Panc1 (cell line): ENCODE measurements around the gene SPACA7. TPM values are rescaled to one million over a fixed set of nuclear protein-coding genes. Genes with fewer than 3 reads are reported as not detected.

Experiments used
- ATAC-seq: fragments of 200-7000 bp; cut with Tn5 transposase; 2 replicates; pipeline ENCODE4 v1.9.1; 2020; ENCODE audit warnings: mild to moderate bottlenecking, moderate library complexity
- BruUV-seq: library from RNA; stranded (reverse); fragments of 400-500 nt; replicated peaks from 2 replicates; lab custom pipeline; 2021; lab: Mats Ljungman, UMichigan
- CTCF ChIA-PET: fragments of 300-600 bp; sonication (Branson Sonifier 250); formaldehyde crosslinking; loops from one replicate; lab custom pipeline; 2022; ENCODE audit warnings: antibody characterized with exemption; lab: Charles Lee
- POLR2A ChIA-PET: fragments of 300-600 bp; sonication (Branson Sonifier 250); formaldehyde crosslinking; loops from one replicate; lab custom pipeline; 2022; ENCODE audit warnings: antibody characterized with exemption; lab: Charles Lee
- DNase-seq: peaks from one replicate; pipeline ENCODE4 v3.0.0-alpha.2; 2010; ENCODE audit warnings: low read depth, low spot score
- H3K27ac ChIP-seq: 2 replicates; pipeline ENCODE4 v1.5.1; 2011; ENCODE audit warnings: mild to moderate bottlenecking, low read length, inconsistent platforms
- H3K27me3 ChIP-seq: fragments of 200-500 bp; sonication (Bioruptor generic); 2 replicates; pipeline ENCODE4 v1.6.0; 2014; ENCODE audit warnings: low read length, inconsistent platforms; ENCODE audit not compliant: control insufficient read depth, insufficient read depth
- H3K36me3 ChIP-seq: fragments of 200-500 bp; sonication (Bioruptor generic); 2 replicates; pipeline ENCODE4 v1.5.1; 2014; ENCODE audit warnings: inconsistent platforms, mild to moderate bottlenecking, low read length, moderate library complexity; ENCODE audit not compliant: control insufficient read depth, insufficient read depth
- H3K4me1 ChIP-seq: 2 replicates; pipeline ENCODE4 v1.5.1; 2011; ENCODE audit warnings: inconsistent platforms, mild to moderate bottlenecking, low read length, moderate library complexity; ENCODE audit not compliant: control insufficient read depth, insufficient read depth
- H3K4me3 ChIP-seq, 2 experiments: 2 replicates each; pipeline ENCODE4 v1.5.1; 2011 to 2012; ENCODE audit warnings: low read depth in 2 of 2, low read length in 2 of 2, mild to moderate bottlenecking in 2 of 2, inconsistent platforms in 1 of 2, moderate library complexity in 1 of 2
- H3K9me3 ChIP-seq: fragments of 200-500 bp; sonication (Bioruptor generic); 2 replicates; pipeline ENCODE4 v1.5.1; 2014; ENCODE audit warnings: low read depth, mild to moderate bottlenecking, inconsistent platforms, low read length, moderate library complexity; ENCODE audit not compliant: control insufficient read depth, insufficient read depth
- POLR2AphosphoS5 ChIP-seq: IDR thresholded peaks from 2 replicates; pipeline ENCODE4 v1.6.1; 2012; ENCODE audit warnings: mild to moderate bottlenecking, low read depth, low read length, moderate library complexity
- REST ChIP-seq, 2 experiments: IDR thresholded peaks; 2 replicates each; pipeline ENCODE4 v1.6.1; 2011 to 2012; ENCODE audit warnings: low read depth in 2 of 2, control low read depth in 1 of 2, low read length in 1 of 2, mild to moderate bottlenecking in 1 of 2, moderate library complexity in 1 of 2; ENCODE audit not compliant: insufficient read depth in 1 of 2
- SIN3A ChIP-seq: IDR thresholded peaks from 2 replicates; pipeline ENCODE4 v1.6.1; 2012; ENCODE audit warnings: low read depth, mild to moderate bottlenecking, low read length, moderate library complexity, borderline replicate concordance; ENCODE audit not compliant: insufficient read depth
- TCF7L2 ChIP-seq: IDR thresholded peaks from 2 replicates; pipeline ENCODE4 v1.6.1; 2011; ENCODE audit warnings: mild to moderate bottlenecking, low read depth, low read length, inconsistent platforms
- in situ Hi-C: cut with HindIII; loops from 2 replicates; pipeline ENCODE4 v1.10.0; 2016; ENCODE audit warnings: low sequenced_read_pairs, low pct_unique_long_range_greater_than_20kb
- intact Hi-C: fragments of 100-400 bp; cut with micrococcal nuclease; formaldehyde crosslinking; loops from one replicate; pipeline ENCODE4 v1.10.0; 2022; ENCODE audit not compliant: unreplicated experiment
- total RNA-seq: library from RNA; stranded (reverse); gene quantifications from one replicate; pipeline ENCODE4 v1.2.1, GENCODE V29; 2021; ENCODE audit not compliant: unreplicated experiment
- TF ChIP-seq, protein P1 (sequence below): fragments of 450-650 bp; IDR thresholded peaks from 2 replicates; pipeline ENCODE4 v1.5.1; 2017; ENCODE audit warnings: mild to moderate bottlenecking

SPACA7 gene
- total RNA-seq, 1 experiment from 2014 or later, result not detected

DNA sequence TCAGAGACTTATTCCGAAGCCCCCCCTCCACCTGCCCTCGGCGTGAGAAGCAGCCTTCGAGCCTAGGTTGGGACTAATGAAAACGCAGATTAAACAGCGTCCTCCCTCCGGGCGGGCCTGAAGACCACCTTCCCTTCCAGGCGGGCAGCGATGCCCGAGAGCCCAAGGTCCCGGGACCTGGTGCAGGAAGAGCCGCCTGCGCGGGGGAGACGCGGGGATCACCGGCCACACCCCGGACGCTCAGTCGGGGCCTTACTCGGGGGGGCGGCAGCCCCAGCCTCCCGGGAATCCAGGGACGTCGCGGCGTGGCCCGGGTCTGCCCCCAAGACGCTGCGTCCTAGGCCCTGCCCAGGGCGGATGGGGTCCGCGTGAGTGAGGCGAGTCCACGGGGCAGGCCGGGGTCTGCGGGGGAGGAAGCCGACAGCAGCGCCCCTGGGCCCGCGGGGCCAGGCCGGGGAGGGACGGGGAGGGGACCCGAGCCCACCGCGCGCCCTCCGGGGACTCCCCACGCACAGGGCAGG lies 33.3 kb upstream of the SPACA7 start:
- in situ Hi-C loops, result no loop called here
- ChIA-PET POLR2A (no interaction called here), CTCF (no interaction called here)
- Histone ChIP-seq H3K36me3 (no peaks in the 10 kb centered on the region), H3K27ac (no peak overlapping the region), H3K4me3 (no peak overlapping the region), H3K4me1 (no peaks in the 10 kb centered on the region), H3K27me3 (no peaks in the 10 kb centered on the region; the same call in 1 of the 2 replicates), H3K9me3 (no peaks in the 10 kb centered on the region)
- DNase-seq (no peak), ATAC-seq (no peak)
- BruUV-seq, result no TSS peak
- TF ChIP-seq, protein P1, sequence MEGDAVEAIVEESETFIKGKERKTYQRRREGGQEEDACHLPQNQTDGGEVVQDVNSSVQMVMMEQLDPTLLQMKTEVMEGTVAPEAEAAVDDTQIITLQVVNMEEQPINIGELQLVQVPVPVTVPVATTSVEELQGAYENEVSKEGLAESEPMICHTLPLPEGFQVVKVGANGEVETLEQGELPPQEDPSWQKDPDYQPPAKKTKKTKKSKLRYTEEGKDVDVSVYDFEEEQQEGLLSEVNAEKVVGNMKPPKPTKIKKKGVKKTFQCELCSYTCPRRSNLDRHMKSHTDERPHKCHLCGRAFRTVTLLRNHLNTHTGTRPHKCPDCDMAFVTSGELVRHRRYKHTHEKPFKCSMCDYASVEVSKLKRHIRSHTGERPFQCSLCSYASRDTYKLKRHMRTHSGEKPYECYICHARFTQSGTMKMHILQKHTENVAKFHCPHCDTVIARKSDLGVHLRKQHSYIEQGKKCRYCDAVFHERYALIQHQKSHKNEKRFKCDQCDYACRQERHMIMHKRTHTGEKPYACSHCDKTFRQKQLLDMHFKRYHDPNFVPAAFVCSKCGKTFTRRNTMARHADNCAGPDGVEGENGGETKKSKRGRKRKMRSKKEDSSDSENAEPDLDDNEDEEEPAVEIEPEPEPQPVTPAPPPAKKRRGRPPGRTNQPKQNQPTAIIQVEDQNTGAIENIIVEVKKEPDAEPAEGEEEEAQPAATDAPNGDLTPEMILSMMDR, result no peak
- TF ChIP-seq SIN3A (no peak), REST (IDR thresholded peaks at IDR 0.05; ENCODE audit: insufficient read depth in 1 of 2, low read depth in 2 of 2, low read length in 1 of 2) (no peak), TCF7L2 (no peak), POLR2AphosphoS5 (no peak)
- intact Hi-C loops, result no loop called here

DNA sequence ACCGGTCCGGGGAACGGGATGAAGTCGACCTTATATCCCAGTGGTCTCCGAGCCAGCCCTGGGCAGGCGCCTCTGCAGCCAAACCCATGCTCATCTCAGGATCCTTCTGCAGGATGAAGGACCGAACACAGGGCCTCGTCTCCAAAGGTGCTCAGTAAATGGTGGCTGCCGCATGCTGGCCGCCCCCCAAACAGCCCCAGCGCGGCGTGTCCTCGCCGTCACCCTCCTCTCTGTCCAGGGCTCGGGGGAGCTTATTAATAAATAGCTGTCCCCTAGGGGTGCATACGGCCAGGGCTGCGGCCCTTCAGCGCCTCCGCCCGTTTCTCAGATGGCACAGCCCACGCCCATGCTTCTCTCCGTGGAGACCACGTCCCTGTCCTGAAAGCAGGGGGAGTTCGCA lies 32.6 kb upstream of the SPACA7 start:
- no peak overlapping the region for H3K4me3 ChIP-seq
- BruUV-seq, result no TSS peak
- in situ Hi-C loops, result no loop called here
- no peak overlapping the region for H3K27ac ChIP-seq
- DNase-seq (no peak), ATAC-seq (no peak)
- no peaks in the 10 kb centered on the region for H3K36me3 ChIP-seq
- H3K4me1 ChIP-seq, result no peaks in the 10 kb centered on the region
- no peaks in the 10 kb centered on the region; the same call in 1 of the 2 replicates for H3K27me3 ChIP-seq
- ChIA-PET POLR2A (no interaction called here), CTCF (no interaction called here)
- TF ChIP-seq REST (IDR thresholded peaks at IDR 0.05; ENCODE audit: insufficient read depth in 1 of 2, low read depth in 2 of 2, low read length in 1 of 2) (no peak), TCF7L2 (no peak), SIN3A (no peak)
- no peaks in the 10 kb centered on the region for H3K9me3 ChIP-seq
- intact Hi-C loops, result no loop called here
